ENCODE data around the gene CALN1. TPM values are rescaled to one million over a fixed set of nuclear protein-coding genes. Genes with fewer than 3 reads are reported as not detected.

Gene CALN1
- polyA plus RNA-seq, 3 donors: under 0.01 TPM; not detected in 2

- Histone ChIP-seq H3K4me1 (ENCODE audit: control insufficient read depth in 1 of 2, insufficient read depth in 2 of 2, low read length in 2 of 2) (no peaks in the 10 kb centered on the region), H3K4me3 (replicated peaks in 1 of 3; ENCODE audit: low read depth in 2 of 3, low read length in 3 of 3) (no peak overlapping the region), H3K9ac (ENCODE audit: insufficient read depth, low read length, poor library complexity, severe bottlenecking) (no peak overlapping the region), H4K20me1 (ENCODE audit: insufficient read depth, low read length) (no peaks in the 10 kb centered on the region), H3K27ac (ENCODE audit: low read depth in 1 of 2, low read length in 2 of 2) (no peak overlapping the region), H3K36me3 (replicated peaks in 1 of 2; ENCODE audit: control insufficient read depth in 1 of 2, insufficient read depth in 2 of 2, low read length in 2 of 2) (no peaks in the 10 kb centered on the region), H3K4me2 (replicated peaks; ENCODE audit: extremely low read depth, low read length, poor library complexity, severe bottlenecking) (no peak overlapping the region), H2AFZ (ENCODE audit: insufficient read depth, low read depth, low read length, poor library complexity, severe bottlenecking) (no peak overlapping the region), H3K79me2 (ENCODE audit: insufficient read depth, low read length) (no peaks in the 10 kb centered on the region), H3K9me3 (replicated peaks in 1 of 2; ENCODE audit: control insufficient read depth in 1 of 2, insufficient read depth in 1 of 2, low read length in 2 of 2) (peaks cover 6 to 7% of the 10 kb centered on the region in 2 donors), H3K27me3 (ENCODE audit: control insufficient read depth in 2 of 2, insufficient read depth in 2 of 2, low read length in 2 of 2) (no peaks in the 10 kb centered on the region)
- Mint-ChIP-seq H3K27ac (no peak overlapping the region), H3K4me1 (no peaks in the 10 kb centered on the region), H3K36me3 (peaks cover 0 to 7% of the 10 kb centered on the region in 2 donors), H3K9me3 (peaks cover 9 to 14% (median 12%) of the 10 kb centered on the region in 7 donors), H3K27me3 (ENCODE audit: low read depth in 3 of 3) (peaks cover 0 to 3% (median 0%) of the 10 kb centered on the region in 3 donors), H3K4me3 (no peak overlapping the region)
- intact Hi-C loops (cut with micrococcal nuclease): no loop called here
- TF ChIP-seq CTCF (IDR thresholded peaks at IDR 0.05): no peak
- no peak for DNase-seq
These were observed 347.2 kb downstream of the CALN1 start for GRCh38 chr7:72064916-72065315.

GRCh38 chr7:72063330-72063729 lies 348.8 kb downstream of the CALN1 start:
- Histone ChIP-seq H3K9me3 (replicated peaks in 1 of 2; ENCODE audit: control insufficient read depth in 1 of 2, insufficient read depth in 1 of 2, low read length in 2 of 2) (peaks cover 6 to 7% of the 10 kb centered on the region in 2 donors), H4K20me1 (ENCODE audit: insufficient read depth, low read length) (no peaks in the 10 kb centered on the region), H3K36me3 (replicated peaks in 1 of 2; ENCODE audit: control insufficient read depth in 1 of 2, insufficient read depth in 2 of 2, low read length in 2 of 2) (no peaks in the 10 kb centered on the region), H3K27me3 (ENCODE audit: control insufficient read depth in 2 of 2, insufficient read depth in 2 of 2, low read length in 2 of 2) (no peaks in the 10 kb centered on the region), H3K27ac (ENCODE audit: low read depth in 1 of 2, low read length in 2 of 2) (no peak overlapping the region), H2AFZ (ENCODE audit: insufficient read depth, low read depth, low read length, poor library complexity, severe bottlenecking) (no peak overlapping the region), H3K9ac (ENCODE audit: insufficient read depth, low read length, poor library complexity, severe bottlenecking) (no peak overlapping the region), H3K4me3 (replicated peaks in 1 of 3; ENCODE audit: low read depth in 2 of 3, low read length in 3 of 3) (no peak overlapping the region), H3K4me2 (replicated peaks; ENCODE audit: extremely low read depth, low read length, poor library complexity, severe bottlenecking) (no peak overlapping the region), H3K4me1 (ENCODE audit: control insufficient read depth in 1 of 2, insufficient read depth in 2 of 2, low read length in 2 of 2) (peaks cover 9 to 14% of the 10 kb centered on the region in 2 donors), H3K79me2 (ENCODE audit: insufficient read depth, low read length) (no peaks in the 10 kb centered on the region)
- TF ChIP-seq CTCF (IDR thresholded peaks at IDR 0.05): no peak
- H3K36me3 Mint-ChIP-seq: peaks cover 0 to 7% of the 10 kb centered on the region in 2 donors
- H3K27ac Mint-ChIP-seq: no peak overlapping the region
- intact Hi-C loops (cut with micrococcal nuclease): no loop called here
- DNase-seq: no peak
- H3K4me1 Mint-ChIP-seq: peaks cover 14% of the 10 kb centered on the region
- H3K4me3 Mint-ChIP-seq: no peak overlapping the region
- peaks cover 0 to 3% (median 0%) of the 10 kb centered on the region in 3 donors for H3K27me3 Mint-ChIP-seq (ENCODE audit: low read depth in 3 of 3)
- peaks cover 9 to 14% (median 12%) of the 10 kb centered on the region in 7 donors for H3K9me3 Mint-ChIP-seq

All from CD14-positive monocyte (primary cell).